ENCODE results near the gene TUBB2A. TPM values are rescaled to one million over a fixed set of nuclear protein-coding genes. Genes with fewer than 3 reads are reported as not detected.

TUBB2A gene
- polyA plus RNA-seq, 1 of the 3 experiments (the other 2 are of a cell fraction), result 199 TPM

DNA sequence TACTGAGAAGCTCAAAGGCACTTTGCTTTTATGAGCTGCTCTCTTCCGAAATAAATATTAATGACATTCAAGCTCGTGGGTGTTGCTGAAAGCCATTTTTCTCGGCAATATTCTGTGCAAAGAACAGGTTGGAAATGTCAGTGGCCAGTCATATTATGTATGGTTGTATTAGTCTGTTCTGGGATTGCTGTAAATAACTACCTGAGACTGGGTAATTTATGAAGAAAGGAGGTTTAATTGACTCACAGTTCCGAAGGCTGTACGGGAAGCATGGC is 38.0 kb upstream of the TUBB2A start:
- no peaks in the 10 kb centered on the region for H3K36me3 ChIP-seq (replicated peaks in 1 of 2; ENCODE audit: control insufficient read depth in 1 of 2, insufficient read depth in 2 of 2, low read length in 1 of 2)
- POLR2A ChIA-PET, result no interaction called here
- H2AFZ ChIP-seq (ENCODE audit: low read depth), result peak overlapping the region; percentile 4; the same call in 1 of the 2 replicates
- no peaks in the 10 kb centered on the region for H3K27me3 ChIP-seq (ENCODE audit: insufficient read depth)
- no peaks in the 10 kb centered on the region for H3K9me3 ChIP-seq
- TF ChIP-seq, protein P1, sequence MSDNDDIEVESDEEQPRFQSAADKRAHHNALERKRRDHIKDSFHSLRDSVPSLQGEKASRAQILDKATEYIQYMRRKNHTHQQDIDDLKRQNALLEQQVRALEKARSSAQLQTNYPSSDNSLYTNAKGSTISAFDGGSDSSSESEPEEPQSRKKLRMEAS (IDR thresholded peaks at IDR 0.05; ENCODE audit: low read depth), result no peak
- no peak for TF ChIP-seq CHD2 (IDR thresholded peaks at IDR 0.05; ENCODE audit: low read length, partially characterized antibody)
- no peak for TF ChIP-seq POLR2AphosphoS5 (IDR thresholded peaks at IDR 0.05; ENCODE audit: low read depth, low read length)
- TF ChIP-seq TCF12 (IDR thresholded peaks at IDR 0.05), result no peak
- TF ChIP-seq TAF1 (IDR thresholded peaks at IDR 0.05; ENCODE audit: borderline replicate concordance, low read depth, low read length), result no peak
- no peak for TF ChIP-seq FOXM1 (IDR thresholded peaks at IDR 0.05; ENCODE audit: low read depth)
- TF ChIP-seq SIN3A (IDR thresholded peaks at IDR 0.05; ENCODE audit: borderline replicate concordance, low read depth, low read length), result no peak
- no peak for TF ChIP-seq JUND (IDR thresholded peaks at IDR 0.05)
- TF ChIP-seq, protein P2, sequence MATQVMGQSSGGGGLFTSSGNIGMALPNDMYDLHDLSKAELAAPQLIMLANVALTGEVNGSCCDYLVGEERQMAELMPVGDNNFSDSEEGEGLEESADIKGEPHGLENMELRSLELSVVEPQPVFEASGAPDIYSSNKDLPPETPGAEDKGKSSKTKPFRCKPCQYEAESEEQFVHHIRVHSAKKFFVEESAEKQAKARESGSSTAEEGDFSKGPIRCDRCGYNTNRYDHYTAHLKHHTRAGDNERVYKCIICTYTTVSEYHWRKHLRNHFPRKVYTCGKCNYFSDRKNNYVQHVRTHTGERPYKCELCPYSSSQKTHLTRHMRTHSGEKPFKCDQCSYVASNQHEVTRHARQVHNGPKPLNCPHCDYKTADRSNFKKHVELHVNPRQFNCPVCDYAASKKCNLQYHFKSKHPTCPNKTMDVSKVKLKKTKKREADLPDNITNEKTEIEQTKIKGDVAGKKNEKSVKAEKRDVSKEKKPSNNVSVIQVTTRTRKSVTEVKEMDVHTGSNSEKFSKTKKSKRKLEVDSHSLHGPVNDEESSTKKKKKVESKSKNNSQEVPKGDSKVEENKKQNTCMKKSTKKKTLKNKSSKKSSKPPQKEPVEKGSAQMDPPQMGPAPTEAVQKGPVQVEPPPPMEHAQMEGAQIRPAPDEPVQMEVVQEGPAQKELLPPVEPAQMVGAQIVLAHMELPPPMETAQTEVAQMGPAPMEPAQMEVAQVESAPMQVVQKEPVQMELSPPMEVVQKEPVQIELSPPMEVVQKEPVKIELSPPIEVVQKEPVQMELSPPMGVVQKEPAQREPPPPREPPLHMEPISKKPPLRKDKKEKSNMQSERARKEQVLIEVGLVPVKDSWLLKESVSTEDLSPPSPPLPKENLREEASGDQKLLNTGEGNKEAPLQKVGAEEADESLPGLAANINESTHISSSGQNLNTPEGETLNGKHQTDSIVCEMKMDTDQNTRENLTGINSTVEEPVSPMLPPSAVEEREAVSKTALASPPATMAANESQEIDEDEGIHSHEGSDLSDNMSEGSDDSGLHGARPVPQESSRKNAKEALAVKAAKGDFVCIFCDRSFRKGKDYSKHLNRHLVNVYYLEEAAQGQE (IDR thresholded peaks at IDR 0.05; ENCODE audit: low read depth, low read length), result no peak
- no peak for TF ChIP-seq TEAD4 (IDR thresholded peaks at IDR 0.05; ENCODE audit: borderline replicate concordance, insufficient read depth)
- TF ChIP-seq, protein P3, sequence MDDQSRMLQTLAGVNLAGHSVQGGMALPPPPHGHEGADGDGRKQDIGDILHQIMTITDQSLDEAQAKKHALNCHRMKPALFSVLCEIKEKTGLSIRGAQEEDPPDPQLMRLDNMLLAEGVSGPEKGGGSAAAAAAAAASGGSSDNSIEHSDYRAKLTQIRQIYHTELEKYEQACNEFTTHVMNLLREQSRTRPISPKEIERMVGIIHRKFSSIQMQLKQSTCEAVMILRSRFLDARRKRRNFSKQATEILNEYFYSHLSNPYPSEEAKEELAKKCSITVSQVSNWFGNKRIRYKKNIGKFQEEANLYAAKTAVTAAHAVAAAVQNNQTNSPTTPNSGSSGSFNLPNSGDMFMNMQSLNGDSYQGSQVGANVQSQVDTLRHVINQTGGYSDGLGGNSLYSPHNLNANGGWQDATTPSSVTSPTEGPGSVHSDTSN (IDR thresholded peaks at IDR 0.05), result no peak
- no peak for TF ChIP-seq MXI1 (IDR thresholded peaks at IDR 0.05; ENCODE audit: low read depth, low read length)
- no peak for TF ChIP-seq ELF1 (IDR thresholded peaks at IDR 0.05)
- no peak for TF ChIP-seq NRF1 (IDR thresholded peaks at IDR 0.05; ENCODE audit: low read depth, low read length)
- TF ChIP-seq, protein P4, sequence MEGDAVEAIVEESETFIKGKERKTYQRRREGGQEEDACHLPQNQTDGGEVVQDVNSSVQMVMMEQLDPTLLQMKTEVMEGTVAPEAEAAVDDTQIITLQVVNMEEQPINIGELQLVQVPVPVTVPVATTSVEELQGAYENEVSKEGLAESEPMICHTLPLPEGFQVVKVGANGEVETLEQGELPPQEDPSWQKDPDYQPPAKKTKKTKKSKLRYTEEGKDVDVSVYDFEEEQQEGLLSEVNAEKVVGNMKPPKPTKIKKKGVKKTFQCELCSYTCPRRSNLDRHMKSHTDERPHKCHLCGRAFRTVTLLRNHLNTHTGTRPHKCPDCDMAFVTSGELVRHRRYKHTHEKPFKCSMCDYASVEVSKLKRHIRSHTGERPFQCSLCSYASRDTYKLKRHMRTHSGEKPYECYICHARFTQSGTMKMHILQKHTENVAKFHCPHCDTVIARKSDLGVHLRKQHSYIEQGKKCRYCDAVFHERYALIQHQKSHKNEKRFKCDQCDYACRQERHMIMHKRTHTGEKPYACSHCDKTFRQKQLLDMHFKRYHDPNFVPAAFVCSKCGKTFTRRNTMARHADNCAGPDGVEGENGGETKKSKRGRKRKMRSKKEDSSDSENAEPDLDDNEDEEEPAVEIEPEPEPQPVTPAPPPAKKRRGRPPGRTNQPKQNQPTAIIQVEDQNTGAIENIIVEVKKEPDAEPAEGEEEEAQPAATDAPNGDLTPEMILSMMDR (IDR thresholded peaks at IDR 0.05), result no peak
- TF ChIP-seq, protein P5, sequence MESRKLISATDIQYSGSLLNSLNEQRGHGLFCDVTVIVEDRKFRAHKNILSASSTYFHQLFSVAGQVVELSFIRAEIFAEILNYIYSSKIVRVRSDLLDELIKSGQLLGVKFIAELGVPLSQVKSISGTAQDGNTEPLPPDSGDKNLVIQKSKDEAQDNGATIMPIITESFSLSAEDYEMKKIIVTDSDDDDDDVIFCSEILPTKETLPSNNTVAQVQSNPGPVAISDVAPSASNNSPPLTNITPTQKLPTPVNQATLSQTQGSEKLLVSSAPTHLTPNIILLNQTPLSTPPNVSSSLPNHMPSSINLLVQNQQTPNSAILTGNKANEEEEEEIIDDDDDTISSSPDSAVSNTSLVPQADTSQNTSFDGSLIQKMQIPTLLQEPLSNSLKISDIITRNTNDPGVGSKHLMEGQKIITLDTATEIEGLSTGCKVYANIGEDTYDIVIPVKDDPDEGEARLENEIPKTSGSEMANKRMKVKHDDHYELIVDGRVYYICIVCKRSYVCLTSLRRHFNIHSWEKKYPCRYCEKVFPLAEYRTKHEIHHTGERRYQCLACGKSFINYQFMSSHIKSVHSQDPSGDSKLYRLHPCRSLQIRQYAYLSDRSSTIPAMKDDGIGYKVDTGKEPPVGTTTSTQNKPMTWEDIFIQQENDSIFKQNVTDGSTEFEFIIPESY (IDR thresholded peaks at IDR 0.05; ENCODE audit: borderline replicate concordance, low read depth), result no peak
- TF ChIP-seq MEF2A (IDR thresholded peaks at IDR 0.05; ENCODE audit: borderline replicate concordance, low read depth), result no peak
- no peak overlapping the region for H3K4me3 ChIP-seq (ENCODE audit: low read depth in 2 of 2, low read length in 1 of 2)
- no peak overlapping the region for H3K4me2 ChIP-seq
- H3K9ac ChIP-seq, result no peak overlapping the region
- 87% methylated on average over 5 of the region's 5 CpGs for WGBS (ENCODE audit: low lambda C conversion rate)
- no peak overlapping the region; a peak in 1 of 4 replicates for H3K27ac ChIP-seq (ENCODE audit: low read depth in 2 of 2, low read length in 1 of 2)
- H3K4me1 ChIP-seq (ENCODE audit: control insufficient read depth in 1 of 2, insufficient read depth in 2 of 2, low read depth in 1 of 2, low read length in 1 of 2), result peaks cover 0 to 8% of the 10 kb centered on the region in 2 experiments; a peak in 1 of 4 replicates
- no peaks in the 10 kb centered on the region for H4K20me1 ChIP-seq (ENCODE audit: insufficient read depth)
- CTCF ChIA-PET, result interaction anchor here (1.3 to 1.6 kb wide), 4 partner anchors 9 to 74 kb away, joined by 3 to 8 read pairs (median 4); no protein-coding TSS in a partner anchor
- no peaks in the 10 kb centered on the region for H3K79me2 ChIP-seq (ENCODE audit: insufficient read depth)
- no peaks in the 10 kb centered on the region for H3F3A ChIP-seq (replicated peaks; ENCODE audit: insufficient read depth)
- no peaks in the 10 kb centered on the region for H3K9me2 ChIP-seq
- DNase-seq, result no peak

All from SK-N-SH (cell line).